HepG2 (cell line): ENCODE results near the gene LYSMD3.

Experiments
- BRD4 ChIP-seq: sonication (generic); formaldehyde crosslinking; IDR thresholded peaks from 2 replicates; pipeline ENCODE4 v1.4.0; 2020; ENCODE audit warnings: missing genetic modification reagents
- CTCF ChIP-seq: sonication (generic); formaldehyde crosslinking; IDR thresholded peaks from 2 replicates; pipeline ENCODE4 v1.5.0; 2020; ENCODE audit warnings: mild to moderate bottlenecking, missing genetic modification reagents, moderate library complexity
- EEA1 ChIP-seq: sonication (generic); formaldehyde crosslinking; IDR thresholded peaks from 2 replicates; pipeline ENCODE4 v1.5.1; 2020; ENCODE audit warnings: mild to moderate bottlenecking, missing genetic modification reagents, borderline replicate concordance
- ESRRA ChIP-seq: sonication (generic); formaldehyde crosslinking; IDR thresholded peaks from 2 replicates; pipeline ENCODE4 v1.5.1; 2020; ENCODE audit warnings: mild to moderate bottlenecking, low read depth, missing genetic modification reagents
- FIP1L1 ChIP-seq: fragments of 200-400 bp; formaldehyde crosslinking; IDR thresholded peaks from 2 replicates; pipeline ENCODE4 v1.6.1; 2018; ENCODE audit warnings: low read depth, mild to moderate bottlenecking, low read length, moderate library complexity, borderline replicate concordance; ENCODE audit not compliant: insufficient read depth
- HNRNPK ChIP-seq: fragments of 200-400 bp; formaldehyde crosslinking; IDR thresholded peaks from 2 replicates; pipeline ENCODE4 v1.6.1; 2018; ENCODE audit warnings: low read length, low read depth, moderate library complexity, mild to moderate bottlenecking; ENCODE audit not compliant: poor library complexity, severe bottlenecking
- PLRG1 ChIP-seq: fragments of 450-650 bp; conservative IDR thresholded peaks from 2 replicates; pipeline ENCODE4 v1.6.1; 2016
- RFX1 ChIP-seq: fragments of 450-650 bp; IDR thresholded peaks from 2 replicates; pipeline ENCODE4 v1.6.1; 2017
- RFX5 ChIP-seq: IDR thresholded peaks from 2 replicates; pipeline ENCODE4 v1.6.1; 2011; ENCODE audit warnings: low read depth, low read length, improper control_type of control experiment
- SRF ChIP-seq: IDR thresholded peaks from 2 replicates; pipeline ENCODE4 v1.6.1; 2011; ENCODE audit warnings: mild to moderate bottlenecking, low read depth, low read length, moderate library complexity

GRCh38 chr5:90479611-90480385 is 49.6 kb downstream of the LYSMD3 start:
- TF ChIP-seq BRD4 (CRISPR knock-in tag): no peak
- TF ChIP-seq FIP1L1: no peak
- no peak for TF ChIP-seq PLRG1
- TF ChIP-seq RFX1: no peak
- no peak for TF ChIP-seq HNRNPK
- no peak for TF ChIP-seq RFX5
- no peak for TF ChIP-seq CTCF
- TF ChIP-seq SRF: no peak
- no peak for TF ChIP-seq ESRRA (CRISPR knock-in tag)
- TF ChIP-seq EEA1 (CRISPR knock-in tag): no peak
